ENCODE measurements around the gene TIMP1.

Gene TIMP1

DNA sequence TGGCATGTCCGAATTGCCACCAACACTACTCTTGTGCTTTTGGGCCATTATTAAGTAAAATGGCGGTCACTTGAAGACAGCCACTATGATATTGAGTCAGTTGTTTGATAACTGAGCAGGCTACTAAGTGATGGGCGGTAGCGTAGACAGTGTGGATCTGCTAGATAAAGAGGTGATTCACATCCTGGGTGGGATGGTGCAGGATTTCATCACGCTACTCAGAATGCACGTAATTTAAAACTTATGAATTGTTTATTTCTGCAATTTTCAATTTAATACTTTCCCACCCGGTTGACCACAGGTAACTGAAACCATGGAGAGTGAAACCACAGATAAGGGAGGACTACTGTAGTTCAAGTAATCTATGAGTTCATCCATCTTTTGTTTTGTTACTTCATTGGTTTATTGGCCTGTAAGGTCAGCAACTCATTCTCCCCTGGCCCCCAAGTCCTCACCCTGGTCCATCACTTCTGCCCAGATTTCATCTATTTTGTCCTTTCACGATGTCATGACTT, 18.4 kb upstream of the TIMP1 start:
- H3K4me1 ChIP-seq (ENCODE audit: control insufficient read depth, insufficient read depth, low read length), result peaks cover 2% of the 10 kb centered on the region
- no peak overlapping the region for H3K9ac ChIP-seq (ENCODE audit: low read length)
- H3K4me3 ChIP-seq (ENCODE audit: low read length), result no peak overlapping the region
- H3K36me3 ChIP-seq (ENCODE audit: control insufficient read depth, insufficient read depth, low read length), result peaks cover 19% of the 10 kb centered on the region
- H3K27ac ChIP-seq (ENCODE audit: low read depth, low read length), result no peak overlapping the region
- no peaks in the 10 kb centered on the region for H3K27me3 ChIP-seq (ENCODE audit: control insufficient read depth, insufficient read depth, low read length)

DNA sequence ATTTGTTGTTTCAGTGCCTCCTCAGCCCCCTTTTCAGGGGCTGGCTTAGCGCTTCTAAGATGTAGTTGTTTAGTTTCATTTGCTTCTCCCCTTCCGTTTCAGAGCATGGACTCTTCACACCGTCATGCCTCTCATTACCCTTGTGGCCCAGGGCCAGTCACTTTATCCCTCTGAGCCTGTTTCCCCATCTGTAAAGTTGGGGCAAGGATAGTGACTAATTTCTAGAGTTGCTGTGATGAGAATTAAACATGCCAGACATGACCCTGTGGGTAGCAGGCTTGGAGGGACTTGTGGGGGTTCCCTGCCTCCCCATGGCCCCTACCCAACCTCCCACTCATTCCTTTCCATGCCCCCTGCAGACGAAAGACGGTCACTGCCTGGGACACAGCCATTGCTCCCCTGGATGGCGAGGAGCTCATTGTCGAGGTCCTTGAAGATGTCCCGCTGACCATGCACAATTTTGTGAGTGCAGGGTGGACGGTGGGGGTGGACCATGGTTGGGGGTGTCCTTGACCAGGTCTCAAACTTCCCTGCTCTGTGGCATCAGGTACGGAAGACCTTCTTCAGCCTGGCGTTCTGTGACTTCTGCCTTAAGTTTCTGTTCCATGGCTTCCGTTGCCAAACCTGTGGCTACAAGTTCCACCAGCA, 17.7 kb upstream of the TIMP1 start:
- Histone ChIP-seq H3K36me3 (ENCODE audit: control insufficient read depth, insufficient read depth, low read length) (peaks cover 19% of the 10 kb centered on the region), H3K4me3 (ENCODE audit: low read length) (no peak overlapping the region), H3K4me1 (ENCODE audit: control insufficient read depth, insufficient read depth, low read length) (peaks cover 2% of the 10 kb centered on the region), H3K27me3 (ENCODE audit: control insufficient read depth, insufficient read depth, low read length) (no peaks in the 10 kb centered on the region), H3K27ac (ENCODE audit: low read depth, low read length) (no peak overlapping the region), H3K9ac (ENCODE audit: low read length) (no peak overlapping the region)

DNA sequence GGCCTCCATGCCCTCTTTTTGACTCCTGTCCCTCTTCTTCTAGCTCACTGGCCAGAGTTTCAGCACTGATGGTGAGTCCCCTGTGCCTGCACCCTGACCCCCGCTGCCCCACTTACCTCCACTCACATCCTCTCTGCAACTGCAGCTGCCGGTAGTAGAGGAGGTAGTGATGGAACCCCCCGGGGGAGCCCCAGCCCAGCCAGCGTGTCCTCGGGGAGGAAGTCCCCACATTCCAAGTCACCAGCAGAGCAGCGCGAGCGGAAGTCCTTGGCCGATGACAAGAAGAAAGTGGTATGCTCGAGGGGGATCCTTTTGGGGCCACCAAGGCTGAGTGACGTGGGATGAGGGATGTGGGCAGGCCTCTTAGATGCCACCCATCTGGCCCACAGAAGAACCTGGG, 15.4 kb upstream of the TIMP1 start:
- peaks cover 23% of the 10 kb centered on the region for H3K36me3 ChIP-seq (ENCODE audit: control insufficient read depth, insufficient read depth, low read length)

DNA sequence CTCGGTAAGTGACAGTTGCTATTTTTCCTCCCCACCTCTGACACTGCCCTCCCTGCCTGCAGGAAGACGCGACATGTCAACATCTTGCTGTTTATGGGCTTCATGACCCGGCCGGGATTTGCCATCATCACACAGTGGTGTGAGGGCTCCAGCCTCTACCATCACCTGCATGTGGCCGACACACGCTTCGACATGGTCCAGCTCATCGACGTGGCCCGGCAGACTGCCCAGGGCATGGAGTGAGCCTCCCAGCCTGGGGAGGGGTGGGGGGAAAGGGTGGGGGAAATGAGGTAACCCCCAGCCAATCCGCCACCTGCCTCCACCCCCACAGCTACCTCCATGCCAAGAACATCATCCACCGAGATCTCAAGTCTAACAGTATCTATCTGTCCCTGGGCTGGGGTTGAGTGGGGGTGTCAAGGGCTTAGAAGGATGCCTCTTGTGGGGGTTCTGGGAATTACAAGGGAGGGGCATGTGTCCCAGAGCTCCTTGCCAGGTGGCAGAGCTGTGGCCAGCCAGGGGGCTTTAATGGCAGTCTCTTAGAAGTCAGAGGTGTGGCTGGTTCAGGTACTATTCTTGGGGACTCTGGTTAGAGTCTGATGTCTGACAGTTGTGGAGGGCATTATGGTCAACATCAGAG, 13.5 kb upstream of the TIMP1 start:
- Histone ChIP-seq H3K27ac (ENCODE audit: low read depth, low read length) (no peak overlapping the region), H3K4me3 (ENCODE audit: low read length) (no peak overlapping the region), H3K27me3 (ENCODE audit: control insufficient read depth, insufficient read depth, low read length) (no peaks in the 10 kb centered on the region), H3K4me1 (ENCODE audit: control insufficient read depth, insufficient read depth, low read length) (no peaks in the 10 kb centered on the region), H3K9ac (ENCODE audit: low read length) (no peak overlapping the region), H3K36me3 (ENCODE audit: control insufficient read depth, insufficient read depth, low read length) (peaks cover 23% of the 10 kb centered on the region)

More for the DNA sequence above, 15.4 kb upstream of the TIMP1 start:
- no peak overlapping the region for H3K9ac ChIP-seq (ENCODE audit: low read length)
- H3K27me3 ChIP-seq (ENCODE audit: control insufficient read depth, insufficient read depth, low read length), result no peaks in the 10 kb centered on the region
- no peak overlapping the region for H3K4me3 ChIP-seq (ENCODE audit: low read length)
- H3K27ac ChIP-seq (ENCODE audit: low read depth, low read length), result no peak overlapping the region
- H3K4me1 ChIP-seq (ENCODE audit: control insufficient read depth, insufficient read depth, low read length), result peaks cover 2% of the 10 kb centered on the region

DNA sequence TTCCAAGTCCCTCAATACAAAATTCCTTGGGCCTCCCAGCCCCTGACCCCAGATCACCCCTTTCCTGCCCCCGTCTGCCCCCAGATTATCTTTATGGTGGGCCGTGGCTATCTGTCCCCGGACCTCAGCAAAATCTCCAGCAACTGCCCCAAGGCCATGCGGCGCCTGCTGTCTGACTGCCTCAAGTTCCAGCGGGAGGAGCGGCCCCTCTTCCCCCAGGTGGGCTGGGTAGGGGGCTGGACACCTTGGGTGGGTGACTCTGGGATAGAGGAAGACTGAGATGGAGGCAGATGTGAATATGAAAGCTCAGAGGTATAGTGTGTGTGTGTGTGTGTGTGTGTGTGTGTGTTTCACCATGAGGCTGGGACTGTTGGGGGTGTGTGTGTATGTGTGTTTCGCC, 11.4 kb upstream of the TIMP1 start:
- Histone ChIP-seq H3K4me1 (ENCODE audit: control insufficient read depth, insufficient read depth, low read length) (no peaks in the 10 kb centered on the region), H3K27me3 (ENCODE audit: control insufficient read depth, insufficient read depth, low read length) (no peaks in the 10 kb centered on the region), H3K9ac (ENCODE audit: low read length) (no peak overlapping the region), H3K36me3 (ENCODE audit: control insufficient read depth, insufficient read depth, low read length) (peaks cover 15% of the 10 kb centered on the region), H3K4me3 (ENCODE audit: low read length) (no peak overlapping the region), H3K27ac (ENCODE audit: low read depth, low read length) (no peak overlapping the region)

- Histone ChIP-seq H3K36me3 (ENCODE audit: control insufficient read depth, insufficient read depth, low read length) (peaks cover 15% of the 10 kb centered on the region), H3K9ac (ENCODE audit: low read length) (no peak overlapping the region), H3K4me1 (ENCODE audit: control insufficient read depth, insufficient read depth, low read length) (no peaks in the 10 kb centered on the region), H3K27ac (ENCODE audit: low read depth, low read length) (no peak overlapping the region), H3K27me3 (ENCODE audit: control insufficient read depth, insufficient read depth, low read length) (no peaks in the 10 kb centered on the region), H3K4me3 (ENCODE audit: low read length) (no peak overlapping the region)
Measured at GRCh38 chrX:47571215-47571614, 11.0 kb upstream of the TIMP1 start.

GRCh38 chrX:47571896-47572295, 10.3 kb upstream of the TIMP1 start:
- H3K27ac ChIP-seq (ENCODE audit: low read depth, low read length), result no peak overlapping the region
- H3K4me1 ChIP-seq (ENCODE audit: control insufficient read depth, insufficient read depth, low read length), result no peaks in the 10 kb centered on the region
- H3K36me3 ChIP-seq (ENCODE audit: control insufficient read depth, insufficient read depth, low read length), result peaks cover 15% of the 10 kb centered on the region
- H3K27me3 ChIP-seq (ENCODE audit: control insufficient read depth, insufficient read depth, low read length), result peaks cover 4% of the 10 kb centered on the region
- no peak overlapping the region for H3K9ac ChIP-seq (ENCODE audit: low read length)
- no peak overlapping the region for H3K4me3 ChIP-seq (ENCODE audit: low read length)

DNA sequence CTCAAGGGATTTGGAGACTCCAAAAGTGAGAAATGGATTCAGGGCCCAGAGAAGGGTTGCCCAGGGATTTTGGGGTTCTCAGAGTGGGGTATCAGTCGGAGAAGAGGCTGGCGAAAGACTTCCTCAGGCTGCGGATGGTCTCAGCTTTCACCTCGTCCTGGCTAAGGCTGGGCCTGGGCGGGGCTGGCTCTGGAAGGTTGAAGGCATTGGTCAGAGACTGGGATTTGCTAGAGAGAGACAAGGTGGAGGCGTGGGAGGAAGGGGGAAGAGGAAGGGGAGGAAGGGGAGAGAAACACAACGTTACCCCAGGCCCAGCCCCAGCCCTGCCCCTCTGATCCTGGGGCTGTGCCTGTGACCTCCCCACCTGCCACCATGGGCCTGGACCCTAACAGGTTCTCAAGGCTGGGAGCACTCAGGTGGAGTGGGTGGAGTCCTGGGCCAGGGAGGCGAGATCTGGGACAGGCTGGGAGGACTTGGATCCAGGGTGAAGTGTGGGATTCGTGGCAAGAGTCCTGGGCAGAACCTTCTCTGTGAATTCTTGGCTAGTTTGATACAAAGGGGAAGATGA, 9.4 kb upstream of the TIMP1 start:
- H3K27ac ChIP-seq (ENCODE audit: low read depth, low read length), result no peak overlapping the region
- H3K36me3 ChIP-seq (ENCODE audit: control insufficient read depth, insufficient read depth, low read length), result peaks cover 8% of the 10 kb centered on the region

GRCh38 chrX:47573341-47574075, 8.7 kb upstream of the TIMP1 start:
- Histone ChIP-seq H3K4me1 (ENCODE audit: control insufficient read depth, insufficient read depth, low read length) (no peaks in the 10 kb centered on the region), H3K27ac (ENCODE audit: low read depth, low read length) (no peak overlapping the region), H3K27me3 (ENCODE audit: control insufficient read depth, insufficient read depth, low read length) (peaks cover 4% of the 10 kb centered on the region), H3K4me3 (ENCODE audit: low read length) (peak overlapping the region; percentile 4), H3K9ac (ENCODE audit: low read length) (no peak overlapping the region), H3K36me3 (ENCODE audit: control insufficient read depth, insufficient read depth, low read length) (peaks cover 5% of the 10 kb centered on the region)

More for the DNA sequence above, 9.4 kb upstream of the TIMP1 start:
- no peaks in the 10 kb centered on the region for H3K4me1 ChIP-seq (ENCODE audit: control insufficient read depth, insufficient read depth, low read length)
- no peak overlapping the region for H3K9ac ChIP-seq (ENCODE audit: low read length)
- no peak overlapping the region for H3K4me3 ChIP-seq (ENCODE audit: low read length)
- H3K27me3 ChIP-seq (ENCODE audit: control insufficient read depth, insufficient read depth, low read length), result peaks cover 4% of the 10 kb centered on the region

GRCh38 chrX:47574076-47574546, 8.1 kb upstream of the TIMP1 start:
- H3K27me3 ChIP-seq (ENCODE audit: control insufficient read depth, insufficient read depth, low read length), result peaks cover 4% of the 10 kb centered on the region
- peaks cover 4% of the 10 kb centered on the region for H3K36me3 ChIP-seq (ENCODE audit: control insufficient read depth, insufficient read depth, low read length)
- H3K4me3 ChIP-seq (ENCODE audit: low read length), result peak overlapping the region; percentile 4
- H3K4me1 ChIP-seq (ENCODE audit: control insufficient read depth, insufficient read depth, low read length), result no peaks in the 10 kb centered on the region
- no peak overlapping the region for H3K9ac ChIP-seq (ENCODE audit: low read length)
- no peak overlapping the region for H3K27ac ChIP-seq (ENCODE audit: low read depth, low read length)

DNA sequence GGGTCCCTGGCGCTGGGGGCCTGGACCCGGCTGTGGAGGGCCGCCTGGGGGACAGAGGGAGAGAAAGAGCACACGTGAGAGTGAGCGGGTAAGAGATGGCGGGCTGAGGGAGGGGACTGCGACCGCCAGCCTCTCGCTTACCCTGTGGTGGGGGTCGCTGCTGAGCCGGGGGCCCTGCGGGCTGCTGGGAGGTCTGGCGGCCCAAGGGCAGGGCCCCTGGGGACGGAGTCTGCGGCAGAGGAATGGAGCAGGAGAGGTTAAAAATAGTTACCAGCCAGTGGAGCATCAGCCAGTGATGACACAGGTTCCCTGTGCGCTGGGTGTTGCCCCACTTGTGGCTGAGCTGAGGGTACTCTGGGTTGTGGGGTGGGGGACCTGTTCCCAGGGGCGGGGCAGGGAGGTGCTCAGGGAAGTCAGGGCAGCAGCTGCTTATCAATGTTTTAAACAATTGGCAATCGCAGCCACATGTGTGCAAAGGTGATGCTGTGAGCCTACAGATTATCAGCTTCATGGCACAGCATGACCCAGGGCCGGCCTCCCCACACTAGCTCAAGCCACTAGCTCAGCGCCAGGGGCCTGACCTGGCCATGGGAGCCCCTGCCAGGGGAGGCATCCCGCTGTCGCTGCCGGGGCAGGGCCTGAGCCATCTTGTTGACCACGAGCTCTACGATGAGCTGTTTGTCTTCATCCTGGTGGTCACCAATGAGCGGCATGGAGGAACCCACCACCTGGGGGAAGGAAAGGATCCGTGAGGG, 7.5 kb upstream of the TIMP1 start:
- Histone ChIP-seq H3K27ac (ENCODE audit: low read depth, low read length) (no peak overlapping the region), H3K4me3 (ENCODE audit: low read length) (no peak overlapping the region), H3K36me3 (ENCODE audit: control insufficient read depth, insufficient read depth, low read length) (peaks cover 3% of the 10 kb centered on the region), H3K9ac (ENCODE audit: low read length) (no peak overlapping the region), H3K27me3 (ENCODE audit: control insufficient read depth, insufficient read depth, low read length) (peaks cover 4% of the 10 kb centered on the region), H3K4me1 (ENCODE audit: control insufficient read depth, insufficient read depth, low read length) (no peaks in the 10 kb centered on the region)

All from rectal smooth muscle tissue (tissue), 1 donor.